Psoas muscle (tissue), 8 donors: ENCODE results near the gene LRWD1. TPM values are rescaled to one million over a fixed set of nuclear protein-coding genes. Genes with fewer than 3 reads are reported as not detected.
A peak's percentile ranks its signal among the peaks of the same experiment; 100 is the strongest.

Experiments
- ATAC-seq, 4 donors: fragments of 200-7000 bp; cut with Tn5 transposase; one replicate each; pipeline ENCODE4 v1.9.1; 2020; ENCODE audit warnings: moderate library complexity in 3 of 4, mild to moderate bottlenecking in 2 of 4
- DNase-seq, 2 donors: peaks; one replicate each; pipeline ENCODE4 v3.0.0-alpha.2; 2020
- H3K27ac ChIP-seq: fragments of 200-600 bp; one replicate; pipeline ENCODE4 v1.8.0; 2022
- H3K27me3 ChIP-seq, 3 donors: fragments of 200-600 bp in 1 of 3; one replicate each; pipeline versions ENCODE4 v1.6.1 to v1.8.0; 2013 to 2022; ENCODE audit warnings: low read length in 2 of 3, mild to moderate bottlenecking in 2 of 3, moderate library complexity in 1 of 3; ENCODE audit not compliant: insufficient read depth in 3 of 3
- H3K36me3 ChIP-seq, 2 donors: fragments of 200-600 bp in 1 of 2; one replicate each; pipeline versions ENCODE4 v1.6.1 to v1.8.0; 2013 to 2022; ENCODE audit warnings: low read depth in 1 of 2, mild to moderate bottlenecking in 1 of 2, moderate library complexity in 1 of 2; ENCODE audit not compliant: insufficient read depth in 1 of 2
- H3K4me1 ChIP-seq: fragments of 200-600 bp; one replicate; pipeline ENCODE4 v1.8.0; 2022
- H3K4me3 ChIP-seq: fragments of 200-600 bp; one replicate; pipeline ENCODE4 v1.8.0; 2022; ENCODE audit warnings: mild to moderate bottlenecking
- H3K9me3 ChIP-seq: fragments of 200-600 bp; one replicate; pipeline ENCODE4 v1.8.0; 2022
- CTCF ChIP-seq: fragments of 200-600 bp; IDR thresholded peaks from one replicate; pipeline ENCODE4 v1.8.0; 2022; ENCODE audit warnings: antibody characterized with exemption
- WGBS, 3 donors: extraction: QIAGEN DNeasy Blood & Tissue Kit; methylation state at CpG; one replicate each; pipeline versions ENCODE4 v1.1.6 to v1.1.7; 2013; 5-methylcytosine and 5-hydroxymethylcytosine counted together
- intact Hi-C, 2 donors: fragments of 100-400 bp; cut with DNase I; formaldehyde crosslinking; loops; one replicate each; pipeline versions ENCODE4 v1.11.0 to v1.14.2; 2022
- long read RNA-seq, 2 donors: library from polyadenylated mRNA; unstranded; transcript quantifications; one replicate each; pipeline ENCODE4 v2.0.0, GENCODE V29; 2021
- polyA plus RNA-seq, 3 donors: library from polyadenylated mRNA; stranded (reverse); fragments of 200-250 nt; gene quantifications; one replicate each; pipeline ENCODE4 v1.2.3, GENCODE V29; 2013
- total RNA-seq, 4 donors: library from RNA; stranded (reverse); fragmentation: NEBNext Ultra II Directional in 2 of 4; extraction: Animal tissue kit (Norgen Biotek cat#: 25700) in 2 of 4; gene quantifications; one replicate each; pipeline versions ENCODE4 v1.2.1 to v1.2.4, GENCODE V29; 2021 to 2023
- donor health status: healthy with polysubstance abuse.
- donor health status: DM: no; HTN: no; CAD: no; lungs with moderate emphysema.
- donor health status: Bipolar disorder and iron deficiency.
- donor health status: healthy.
- donor health status: DM: yes; HTN: yes; CAD: no.
- donor health status: DM: no; HTN: no; CAD: no.
- donor health status: DM: no; HTN: no; CAD: no.
- donor health status: DM: yes; HTN: yes; CAD: no.

LRWD1 gene
- total RNA-seq (10 to 100 TPM; 10.4 to 15.6 (median 12.5) TPM), polyA plus RNA-seq (10 to 100 TPM; 19.6 to 40.9 (median 27.2) TPM)
- long read RNA-seq, donor 1, partial matches to known transcripts = 2 of 9 reads
- long read RNA-seq, donor 1, other reads (novel, unspliced or antisense) = 3 of 9 reads
- long read RNA-seq, donor 2, transcript LRWD1-201 (15 exons, 2,215 nt) = major isoform, 20 of 24 reads
- long read RNA-seq, donor 2, partial matches to known transcripts = 3 of 24 reads
- long read RNA-seq, donor 2, other reads (novel, unspliced or antisense) = 1 of 24 reads

- Histone ChIP-seq H3K4me3 (peak within 1 kb of the TSS; percentile 78), H3K27ac (peak within 1 kb of the TSS; percentile 71), H3K27me3 (no peaks in the 10 kb centered on the region), H3K4me1 (peaks cover 15% of the 10 kb centered on the region), H3K9me3 (no peaks in the 10 kb centered on the region), H3K36me3 (peaks cover 0 to 8% of the 10 kb centered on the region in 2 donors)
- peak; percentile 17 for TF ChIP-seq CTCF
- intact Hi-C loops = loop anchor here in 1 of 2 donors (5.0 kb wide), 1 partner anchor 52 kb away; no protein-coding TSS in a partner anchor
- WGBS, 3 donors = 0 to 1% (median 1%) methylated on average over 75 to 81 of the region's 81 CpGs
- peak; percentile 95 to 97 (median 96) for ATAC-seq
- peak; percentile 96 to 98 for DNase-seq
Measured at GRCh38 chr7:102464577-102465280, at the start of gene LRWD1, which contains the start of gene ALKBH4. TSS of gene LRWD1 (plus strand) at chr7:102464984. CDS start at chr7:102465081, 97 bp downstream. TSS of gene ALKBH4 (minus strand) at chr7:102464863. CDS start at chr7:102464836, 27 bp downstream.

GRCh38 chr7:102415685-102416225, 49.0 kb upstream of the LRWD1 start:
- Histone ChIP-seq H3K4me3 (no peak overlapping the region), H3K27me3 (no peaks in the 10 kb centered on the region), H3K27ac (no peak overlapping the region), H3K9me3 (no peaks in the 10 kb centered on the region), H3K36me3 (peaks cover 0 to 84% of the 10 kb centered on the region in 2 donors), H3K4me1 (peaks cover 10% of the 10 kb centered on the region)
- intact Hi-C loops = no loop called here
- DNase-seq (no peak), ATAC-seq (no peak)
- TF ChIP-seq CTCF = no peak
- WGBS, 3 donors = 86 to 92% (median 87%) methylated on average over 12 of the region's 12 CpGs

GRCh38 chr7:102416406-102416805, 48.4 kb upstream of the LRWD1 start:
- peaks cover 0 to 84% of the 10 kb centered on the region in 2 donors for H3K36me3 ChIP-seq
- whole genome bisulfite sequencing, 3 donors = 89 to 93% (median 91%) methylated on average over 6 of the region's 6 CpGs
- ATAC-seq = no peak

GRCh38 chr7:102417105-102417504, 47.7 kb upstream of the LRWD1 start:
- ATAC-seq (no peak), DNase-seq (no peak)
- Histone ChIP-seq H3K27ac (no peak overlapping the region), H3K36me3 (peaks cover 0 to 84% of the 10 kb centered on the region in 2 donors), H3K27me3 (no peaks in the 10 kb centered on the region), H3K4me3 (no peak overlapping the region), H3K4me1 (peaks cover 10% of the 10 kb centered on the region), H3K9me3 (no peaks in the 10 kb centered on the region)
- TF ChIP-seq CTCF = no peak
- 86 to 89% (median 89%) methylated on average over 3 of the region's 3 CpGs for WGBS, 3 donors
- intact Hi-C loops = no loop called here

More at GRCh38 chr7:102416406-102416805, 48.4 kb upstream of the LRWD1 start:
- peaks cover 10% of the 10 kb centered on the region for H3K4me1 ChIP-seq
- H3K27ac ChIP-seq = no peak overlapping the region
- DNase-seq = no peak
- H3K27me3 ChIP-seq = no peaks in the 10 kb centered on the region
- TF ChIP-seq CTCF = no peak
- no peak overlapping the region for H3K4me3 ChIP-seq
- intact Hi-C loops = no loop called here
- H3K9me3 ChIP-seq = no peaks in the 10 kb centered on the region
